Measurements from ENCODE around the gene EMCN.

Gene EMCN

DNA sequence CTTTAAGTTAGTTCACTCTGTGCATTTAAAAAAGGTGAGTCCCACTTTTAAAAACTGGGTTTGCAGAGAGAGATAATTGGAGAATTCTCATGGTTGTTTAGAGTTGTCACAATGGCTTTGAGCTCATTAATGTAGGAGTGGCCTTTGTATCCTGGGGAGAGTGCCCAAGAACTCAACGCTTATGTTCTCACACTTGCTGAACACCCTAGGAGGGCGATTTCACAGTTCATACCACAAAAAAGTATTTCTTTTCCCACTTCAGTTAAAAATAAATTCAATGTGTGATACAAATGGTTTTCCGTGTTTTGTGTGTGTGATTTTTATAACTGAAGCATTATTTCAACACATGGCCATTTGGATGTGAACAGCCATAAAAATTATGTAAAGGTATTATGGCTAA is 8.4 kb downstream of the EMCN start:
- Histone ChIP-seq H3K27ac (replicated peaks) (no peak overlapping the region), H3K4me3 (replicated peaks; ENCODE audit: insufficient read depth, low read length) (no peak overlapping the region), H3K27me3 (ENCODE audit: insufficient read depth, poor library complexity, severe bottlenecking) (no peaks in the 10 kb centered on the region)
- TF ChIP-seq REST (IDR thresholded peaks at IDR 0.05; ENCODE audit: insufficient replicate concordance, low read depth) (no peak), POLR2AphosphoS5 (IDR thresholded peaks at IDR 0.05; ENCODE audit: low read depth) (no peak), GABPA (IDR thresholded peaks at IDR 0.05; ENCODE audit: low read depth) (no peak), SPI1 (IDR thresholded peaks at IDR 0.05; ENCODE audit: borderline replicate concordance, low read depth) (no peak), CTCF (IDR thresholded peaks at IDR 0.05; ENCODE audit: insufficient read depth, low read length) (no peak)
- no peak for DNase-seq (ENCODE audit: low read depth in 1 of 2, low spot score in 1 of 2)

GRCh38 chr4:100508691-100509090 is 9.1 kb downstream of the EMCN start:
- H3K27me3 ChIP-seq (ENCODE audit: insufficient read depth, poor library complexity, severe bottlenecking): no peaks in the 10 kb centered on the region
- H3K27ac ChIP-seq (replicated peaks): no peak overlapping the region
- no peak for TF ChIP-seq SPI1 (IDR thresholded peaks at IDR 0.05; ENCODE audit: borderline replicate concordance, low read depth)
- TF ChIP-seq GABPA (IDR thresholded peaks at IDR 0.05; ENCODE audit: low read depth): no peak
- no peak for TF ChIP-seq CTCF (IDR thresholded peaks at IDR 0.05; ENCODE audit: insufficient read depth, low read length)
- TF ChIP-seq REST (IDR thresholded peaks at IDR 0.05; ENCODE audit: insufficient replicate concordance, low read depth): no peak
- TF ChIP-seq POLR2AphosphoS5 (IDR thresholded peaks at IDR 0.05; ENCODE audit: low read depth): no peak
- no peak overlapping the region for H3K4me3 ChIP-seq (replicated peaks; ENCODE audit: insufficient read depth, low read length)
- DNase-seq (ENCODE audit: low read depth in 1 of 2, low spot score in 1 of 2): no peak

- TF ChIP-seq CTCF (IDR thresholded peaks at IDR 0.05; ENCODE audit: insufficient read depth, low read length): no peak
- no peak for TF ChIP-seq POLR2AphosphoS5 (IDR thresholded peaks at IDR 0.05; ENCODE audit: low read depth)
- no peak for TF ChIP-seq REST (IDR thresholded peaks at IDR 0.05; ENCODE audit: insufficient replicate concordance, low read depth)
- no peak for TF ChIP-seq SPI1 (IDR thresholded peaks at IDR 0.05; ENCODE audit: borderline replicate concordance, low read depth)
- no peak for TF ChIP-seq GABPA (IDR thresholded peaks at IDR 0.05; ENCODE audit: low read depth)
Measured at GRCh38 chr4:100504086-100504874, 13.5 kb downstream of the EMCN start.

More at GRCh38 chr4:100504086-100504874, 13.5 kb downstream of the EMCN start:
- Histone ChIP-seq H3K4me3 (replicated peaks; ENCODE audit: insufficient read depth, low read length) (no peak overlapping the region), H3K27ac (replicated peaks) (no peak overlapping the region), H3K27me3 (ENCODE audit: insufficient read depth, poor library complexity, severe bottlenecking) (no peaks in the 10 kb centered on the region)
- no peak for DNase-seq (ENCODE audit: low read depth in 1 of 2, low spot score in 1 of 2)

All from HL-60 (cell line).